UCSD-AML1 (cell line): ENCODE results near the gene GTF2IRD1.
"Not testable (repeated sequence)": the region's sequence is repeated elsewhere in the genome, so short reads cannot be mapped to it uniquely, and the experiment has no call there.

Source experiments
- DNase-seq: peaks from one replicate; lab custom pipeline; 2025; ENCODE audit not compliant: unreplicated experiment; lab: John Stamatoyannopoulos, UW

GTF2IRD1 gene

GRCh38 chr7:74544706-74545469, 91.2 kb downstream of the GTF2IRD1 start:
- peak; percentile 16 for DNase-seq

- DNase-seq: no peak
Observed at GRCh38 chr7:74545921-74546320, 92.2 kb downstream of the GTF2IRD1 start.

GRCh38 chr7:74553596-74554012, 99.9 kb downstream of the GTF2IRD1 start:
- DNase-seq: peak; percentile 34

GRCh38 chr7:74554178-74554577, 100.5 kb downstream of the GTF2IRD1 start:
- DNase-seq: no peak

GRCh38 chr7:74560086-74560719, 106.5 kb downstream of the GTF2IRD1 start:
- no peak for DNase-seq

GRCh38 chr7:74561898-74562613, 108.3 kb downstream of the GTF2IRD1 start:
- no peak for DNase-seq

GRCh38 chr7:74563639-74564038, 109.9 kb downstream of the GTF2IRD1 start:
- DNase-seq: not testable (repeated sequence)

- DNase-seq: no peak
Observed at GRCh38 chr7:74567318-74567668, 113.6 kb downstream of the GTF2IRD1 start.

GRCh38 chr7:74568658-74569057, 115.0 kb downstream of the GTF2IRD1 start:
- DNase-seq: no peak

GRCh38 chr7:74569501-74570075, 115.9 kb downstream of the GTF2IRD1 start:
- DNase-seq: no peak

GRCh38 chr7:74570533-74571156, 116.9 kb downstream of the GTF2IRD1 start:
- no peak for DNase-seq

GRCh38 chr7:74572301-74572979, 118.7 kb downstream of the GTF2IRD1 start:
- DNase-seq: no peak

- no peak for DNase-seq
Observed at GRCh38 chr7:74573512-74573911, 119.8 kb downstream of the GTF2IRD1 start.

GRCh38 chr7:74575083-74575784, 121.5 kb downstream of the GTF2IRD1 start:
- DNase-seq: no peak

- DNase-seq: no peak
Observed at GRCh38 chr7:74575811-74576210, 122.1 kb downstream of the GTF2IRD1 start.

- DNase-seq: no peak
Observed at GRCh38 chr7:74579800-74580685, 126.3 kb downstream of the GTF2IRD1 start.

GRCh38 chr7:74581916-74582440, 128.3 kb downstream of the GTF2IRD1 start:
- no peak for DNase-seq

- DNase-seq: no peak
Observed at GRCh38 chr7:74582447-74583039, 128.8 kb downstream of the GTF2IRD1 start.
